ENCODE data around the gene PRKCH. TPM values are rescaled to one million over a fixed set of nuclear protein-coding genes. Genes with fewer than 3 reads are reported as not detected.
A peak's percentile ranks its signal among the peaks of the same experiment; 100 is the strongest.

PRKCH gene
- total RNA-seq, 1 experiment from 2014 or later: 3.5 TPM

DNA sequence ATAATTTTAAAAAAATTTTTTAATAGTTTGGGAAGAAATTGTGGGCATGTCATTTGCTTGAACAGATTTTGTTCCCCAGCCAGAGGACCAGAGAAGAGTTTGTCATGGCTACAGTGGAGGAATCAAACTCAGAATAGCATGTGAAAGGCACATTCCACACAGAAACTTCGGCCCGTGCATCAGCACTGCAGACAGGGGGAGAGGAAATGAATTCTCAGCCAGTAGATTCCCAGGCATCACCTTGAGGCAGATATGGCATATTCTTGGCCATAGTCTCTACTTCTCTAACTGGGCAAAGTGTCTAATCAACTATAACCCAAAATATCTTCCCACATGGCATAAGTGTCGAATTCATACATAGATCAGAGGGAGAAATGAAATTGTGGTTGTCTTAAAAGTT, 153.3 kb downstream of the PRKCH start:
- no peak for DNase-seq (ENCODE audit: low spot score)

DNA sequence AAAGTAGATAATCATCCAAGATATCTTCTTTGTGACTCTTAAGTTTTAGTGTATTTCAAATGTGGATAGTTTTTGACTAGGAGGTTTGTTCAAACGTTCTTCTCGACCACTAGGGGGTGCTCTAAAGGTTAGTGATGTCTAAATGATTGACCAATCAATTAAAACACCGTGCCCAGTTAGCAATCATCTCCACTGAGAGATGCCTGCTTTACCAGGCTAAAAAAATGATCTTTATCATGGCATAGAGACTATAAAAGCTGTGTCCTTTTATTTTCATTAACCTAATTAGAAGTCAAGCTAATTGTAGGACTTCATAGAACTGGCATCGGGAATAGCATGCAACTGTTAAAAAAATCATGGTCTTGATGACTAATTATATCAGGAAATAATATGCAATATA, 153.9 kb downstream of the PRKCH start:
- no peak for DNase-seq (ENCODE audit: low spot score)

DNA sequence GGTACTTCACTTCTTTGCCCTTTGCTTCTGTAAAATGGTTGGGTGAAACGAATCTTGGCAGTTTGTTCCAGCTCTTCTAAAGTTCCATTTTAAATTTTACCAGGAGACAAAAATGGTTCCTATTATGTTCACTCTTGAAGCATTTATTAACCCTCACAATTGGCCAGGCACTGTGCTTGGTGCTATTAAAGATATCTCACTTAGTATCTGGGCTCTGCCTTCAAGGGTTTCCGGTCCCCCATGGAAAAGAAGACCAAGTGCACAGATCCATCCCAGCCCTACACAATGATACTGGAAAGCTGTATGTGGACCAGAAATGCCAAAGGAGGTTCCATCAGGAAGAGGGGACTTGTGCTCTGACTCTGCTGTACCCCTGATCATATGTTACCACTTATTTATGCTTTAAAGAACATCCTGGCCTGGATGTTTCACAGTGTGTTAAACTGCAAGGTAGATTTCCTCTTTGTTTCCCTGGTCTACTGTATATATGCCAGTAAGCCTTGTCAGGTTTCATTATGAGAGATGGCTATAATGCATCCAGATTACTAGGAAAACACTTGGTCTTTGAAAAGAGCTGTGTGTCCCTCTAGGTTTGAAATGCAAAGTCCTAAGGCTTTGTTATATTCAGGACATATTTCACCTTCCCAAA, 154.8 kb downstream of the PRKCH start:
- DNase-seq (ENCODE audit: low spot score): no peak

DNA sequence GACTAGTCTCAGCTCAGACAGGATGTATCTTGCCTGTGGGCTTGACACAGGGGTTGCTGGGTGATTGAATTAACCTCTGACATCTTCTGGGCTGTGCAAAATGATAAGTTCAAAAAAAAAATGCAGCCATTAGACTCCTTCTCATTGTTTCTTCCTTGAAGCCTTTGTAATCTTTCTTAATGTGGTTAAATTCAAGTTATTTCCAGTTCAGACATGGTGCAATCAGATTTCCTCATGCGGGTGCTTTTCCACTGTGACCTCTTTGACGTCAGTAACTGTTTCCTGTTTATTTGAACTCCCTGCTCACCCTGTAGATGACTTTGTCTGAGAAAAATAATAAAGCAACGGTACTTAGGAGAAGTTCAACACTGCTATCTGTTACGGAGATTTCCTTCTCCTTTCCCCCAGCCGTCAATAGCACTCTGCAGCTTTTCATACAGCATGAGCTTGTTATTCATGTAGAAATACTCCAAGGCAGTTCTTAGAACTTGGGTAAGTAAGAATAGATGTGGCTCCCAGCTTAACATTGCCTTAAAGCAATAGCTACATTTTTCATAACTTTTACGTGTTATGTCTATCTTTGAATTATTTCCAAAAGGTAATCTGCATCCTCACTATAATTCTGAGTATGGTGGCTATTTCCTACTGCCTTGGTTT, 155.5 kb downstream of the PRKCH start:
- no peak for DNase-seq (ENCODE audit: low spot score)

DNA sequence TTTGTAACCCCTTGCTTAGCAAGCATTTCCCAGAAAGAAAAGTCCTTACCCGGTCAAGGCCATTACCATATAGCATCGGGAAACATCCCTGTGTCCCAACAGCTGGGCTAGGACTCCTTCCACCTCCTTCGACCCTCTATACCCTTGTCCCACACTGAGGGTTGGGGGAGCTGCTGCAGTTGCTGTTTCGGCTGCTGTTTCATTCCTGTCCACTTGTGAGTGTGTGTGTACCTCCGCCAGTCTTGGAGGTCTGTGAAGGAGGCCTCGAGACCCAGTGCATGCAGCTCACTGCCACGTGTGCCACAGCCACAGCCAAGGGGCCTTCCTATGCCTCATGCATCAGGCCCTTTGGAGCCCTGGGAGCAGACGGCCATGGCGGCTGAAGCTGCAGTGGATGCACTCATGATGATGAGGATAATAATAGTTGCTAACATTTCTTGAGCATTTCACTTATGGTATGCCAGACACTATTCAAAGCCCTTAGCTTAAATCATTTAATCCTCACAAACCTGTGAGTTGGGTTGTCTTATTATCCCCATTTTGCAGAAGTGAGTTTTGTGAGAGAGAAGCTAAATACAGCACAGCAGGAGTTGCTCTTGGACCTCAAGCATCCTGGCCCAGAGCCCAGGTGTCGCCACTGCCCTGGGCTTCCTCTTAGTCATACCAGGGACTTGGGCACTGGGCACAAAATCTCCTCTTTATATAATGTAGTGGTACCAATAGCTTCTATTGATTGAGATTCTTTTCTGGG, 156.5 kb downstream of the PRKCH start:
- DNase-seq (ENCODE audit: low spot score): peak; percentile 56

DNA sequence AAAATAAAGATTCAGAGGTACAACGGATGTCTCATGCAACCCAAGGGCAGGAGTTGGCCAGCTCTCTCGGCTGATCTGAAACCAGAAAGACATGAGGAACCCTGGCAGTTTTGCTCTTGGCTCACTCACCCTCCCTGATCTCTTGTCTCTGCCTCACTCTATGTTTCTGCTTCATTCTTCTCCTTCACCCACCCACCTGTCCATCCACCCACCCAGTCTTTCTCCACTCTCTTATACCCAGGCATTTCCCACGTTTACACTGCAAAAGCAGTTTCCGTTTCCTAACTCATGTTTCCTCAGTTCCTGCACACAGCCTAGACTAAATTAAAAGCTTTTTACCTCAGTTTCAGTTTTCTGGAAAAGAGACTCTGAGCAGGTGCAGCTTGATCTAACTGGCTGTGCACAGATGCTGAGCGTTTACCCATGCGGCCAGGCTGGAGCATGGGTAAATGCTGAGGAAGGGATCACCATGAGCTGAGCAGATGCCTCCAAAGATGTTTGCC, 157.6 kb downstream of the PRKCH start:
- no peak for DNase-seq (ENCODE audit: low spot score)

DNA sequence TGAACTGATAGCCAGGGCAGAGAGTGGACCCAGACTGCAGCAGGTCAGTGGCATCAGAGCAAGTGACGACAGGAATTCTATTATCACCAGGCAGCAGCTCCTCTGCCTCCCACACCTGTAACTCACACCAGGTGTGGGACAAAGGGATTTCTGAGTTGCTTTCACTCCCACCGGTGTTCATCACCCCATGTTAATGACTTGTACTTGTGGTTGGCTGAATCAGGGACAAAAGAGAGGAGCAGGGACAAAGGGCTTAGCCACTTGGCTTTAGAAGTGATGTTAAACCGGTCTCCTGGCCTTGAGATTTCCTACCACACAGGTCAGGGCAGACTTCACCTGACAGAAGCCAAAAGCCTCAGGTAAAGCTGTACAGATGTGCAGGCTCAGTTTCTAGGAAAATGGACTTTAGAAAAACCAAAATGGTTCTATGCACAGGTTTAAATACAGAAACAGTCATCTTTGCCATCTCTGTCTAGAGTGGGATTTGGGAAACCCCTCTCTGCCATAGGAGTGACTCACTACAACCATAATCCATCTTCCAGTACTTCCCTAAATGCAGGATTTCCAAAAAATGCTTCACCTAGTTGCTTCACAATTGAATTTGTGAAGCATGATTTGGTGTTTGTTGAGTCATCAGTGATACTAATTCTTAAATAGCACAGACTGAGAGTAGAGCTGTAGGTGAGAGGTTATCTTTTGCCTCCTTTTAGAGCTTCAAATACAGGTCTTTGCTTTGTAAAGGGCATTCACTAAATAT, 158.5 kb downstream of the PRKCH start:
- peak; percentile 44 for DNase-seq (ENCODE audit: low spot score)

DNA sequence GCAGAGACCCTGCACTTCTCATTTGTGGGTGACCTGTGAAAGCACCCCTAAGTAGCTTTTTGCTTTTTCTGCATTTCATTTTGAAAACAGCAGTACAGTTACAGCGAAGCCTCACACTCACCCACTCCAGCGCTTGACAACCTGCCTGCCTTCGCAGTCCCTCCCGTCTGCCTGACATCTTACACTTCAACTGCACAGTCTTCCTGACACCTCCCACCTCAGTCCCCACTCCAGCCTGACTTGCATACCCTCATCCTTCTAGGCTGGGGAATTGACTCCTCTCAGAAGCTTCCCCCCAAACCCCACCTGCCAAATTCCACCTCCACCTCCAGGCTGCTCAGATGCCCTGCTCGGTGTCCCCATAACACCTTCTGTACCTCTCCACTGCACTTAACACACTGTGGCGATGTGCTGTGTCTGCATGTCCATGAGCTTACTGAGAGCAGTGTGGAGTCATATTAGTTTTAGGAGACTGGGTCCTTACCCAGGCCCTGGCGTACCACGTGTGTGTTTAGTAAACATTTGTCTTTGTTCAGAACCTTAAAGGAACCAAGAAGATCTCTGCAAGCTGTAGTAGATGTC, 159.4 kb downstream of the PRKCH start:
- no peak for DNase-seq (ENCODE audit: low spot score)

DNA sequence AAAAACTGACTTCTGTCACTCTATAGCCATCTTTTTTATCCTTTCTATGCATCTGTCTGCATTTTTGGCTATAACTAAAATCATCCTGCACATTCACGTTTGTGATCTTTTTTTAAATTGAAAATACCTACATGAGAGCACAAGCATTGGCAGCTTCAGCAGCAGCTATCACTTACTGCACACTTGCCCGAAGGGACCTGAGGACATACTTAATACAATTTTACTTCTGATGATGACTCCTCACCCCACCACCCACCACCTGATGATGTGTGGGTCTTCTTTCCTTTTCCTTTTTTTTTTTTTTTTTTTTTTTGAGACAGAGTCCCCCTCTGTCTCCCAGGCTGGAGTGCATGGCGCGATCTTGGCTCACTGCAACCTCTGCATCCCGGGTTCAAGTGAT, 160.3 kb downstream of the PRKCH start:
- no peak for DNase-seq (ENCODE audit: low spot score)

DNA sequence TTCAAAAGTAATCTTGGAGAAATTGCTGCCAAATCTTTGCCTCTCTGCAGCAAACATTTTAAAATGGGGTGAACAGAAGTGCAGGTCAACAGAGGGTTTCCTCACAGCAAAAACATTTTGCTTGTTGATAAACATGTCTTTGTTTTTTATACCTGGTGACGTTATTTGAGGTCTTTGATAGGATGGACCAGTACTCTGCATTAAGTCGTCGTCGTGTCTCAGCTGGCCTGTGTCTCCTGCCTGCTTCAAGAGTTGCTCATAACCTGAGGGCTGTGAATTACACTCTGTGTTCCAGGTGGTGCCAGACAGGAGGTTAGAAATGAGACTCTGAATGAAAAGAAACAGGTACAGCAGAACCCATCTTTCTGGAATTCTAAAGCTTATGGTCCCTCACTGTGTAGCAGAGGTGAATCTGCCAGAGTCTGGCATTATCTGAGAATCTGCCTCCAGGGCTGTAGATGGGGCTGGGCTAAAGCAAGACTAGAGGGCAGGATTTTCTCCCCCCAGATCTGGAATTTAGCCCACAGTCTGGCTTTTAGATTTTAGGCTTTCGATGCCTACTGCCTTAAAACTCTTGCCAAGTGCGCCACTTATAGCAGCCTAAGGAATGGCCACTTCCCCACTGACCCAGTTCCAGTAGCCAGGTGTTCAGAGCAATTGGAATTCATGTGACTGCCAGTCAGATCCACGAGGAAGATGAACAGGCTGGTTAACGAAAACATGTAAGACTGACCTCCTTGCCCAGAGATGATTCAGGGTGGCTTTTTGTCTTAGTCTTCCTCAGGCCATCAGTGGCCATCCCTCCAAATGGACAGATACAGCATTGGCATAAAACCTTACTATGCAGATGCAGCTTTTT, 161.2 kb downstream of the PRKCH start:
- DNase-seq (ENCODE audit: low spot score): no peak

DNA sequence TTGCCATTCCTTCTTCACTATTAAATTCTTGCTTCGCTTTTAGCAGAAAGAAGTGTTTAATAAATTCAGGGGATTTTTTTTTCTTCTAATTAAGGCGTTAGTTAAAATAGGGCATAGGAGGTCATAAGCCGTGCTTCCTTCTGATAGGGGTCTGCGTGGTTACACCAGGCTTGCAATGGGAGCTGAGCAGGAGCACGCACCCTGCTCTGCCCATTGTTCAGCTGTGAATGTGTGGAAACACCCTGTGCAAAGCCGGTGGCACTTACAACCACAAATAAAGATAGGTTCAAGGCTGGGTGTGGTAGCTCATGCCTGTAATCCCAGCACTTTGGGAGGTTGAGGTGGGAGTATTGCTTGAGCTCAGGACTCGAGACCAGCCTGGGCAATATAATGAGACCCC, 162.1 kb downstream of the PRKCH start:
- no peak for DNase-seq (ENCODE audit: low spot score)

DNA sequence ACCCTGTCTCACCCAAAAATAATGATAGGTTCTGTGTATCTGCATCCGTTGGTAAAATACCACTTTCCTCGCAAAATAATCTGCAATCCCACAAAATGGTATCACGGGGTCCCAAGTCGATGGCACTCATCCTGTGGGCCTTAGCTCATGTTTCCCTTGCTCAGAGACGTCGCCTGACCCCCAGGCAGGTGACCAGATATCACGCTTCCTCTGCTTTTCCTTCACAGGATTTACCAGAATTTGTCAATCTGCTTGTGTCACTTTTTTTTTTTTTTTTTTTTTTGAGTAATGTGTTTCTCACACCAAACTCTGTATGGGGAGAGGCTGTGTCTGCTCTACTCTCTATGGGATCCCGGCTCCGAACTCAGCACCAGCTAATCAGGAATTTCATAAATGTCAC, 162.7 kb downstream of the PRKCH start:
- no peak for DNase-seq (ENCODE audit: low spot score)

DNA sequence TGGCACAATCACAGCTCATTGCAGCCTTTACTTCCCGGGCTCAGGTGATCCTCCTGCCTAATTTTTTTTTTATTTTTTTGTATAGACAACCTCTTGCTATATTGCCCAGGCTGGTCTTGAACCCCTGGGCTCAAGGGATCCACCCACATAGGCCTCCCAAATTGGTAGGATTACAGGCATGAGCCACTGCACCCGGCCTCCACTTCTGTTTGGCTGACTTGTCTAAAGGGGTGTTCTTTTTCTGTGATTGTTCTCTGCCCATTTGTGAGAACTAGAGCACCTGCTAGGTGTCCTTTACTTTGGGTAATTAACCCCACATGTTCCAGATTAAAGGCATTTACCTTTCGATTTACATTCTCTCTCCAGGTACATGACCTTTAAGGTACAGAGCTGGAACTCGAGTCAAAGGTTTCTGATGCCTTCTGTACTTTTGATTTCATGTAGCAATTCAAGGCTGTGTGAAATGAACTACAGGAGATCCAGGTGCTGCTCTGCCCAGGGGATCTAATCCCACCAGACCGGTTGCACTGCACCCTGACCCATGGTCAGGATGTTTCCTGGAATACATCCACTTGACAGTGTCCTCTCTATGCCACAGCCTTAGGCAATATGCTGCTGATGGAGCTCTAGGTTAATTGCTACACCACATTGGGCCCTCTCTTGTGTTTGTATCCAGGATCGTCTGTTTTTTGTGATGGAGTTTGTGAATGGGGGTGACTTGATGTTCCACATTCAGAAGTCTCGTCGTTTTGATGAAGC, 163.6 kb downstream of the PRKCH start:
- no peak for DNase-seq (ENCODE audit: low spot score)

DNA sequence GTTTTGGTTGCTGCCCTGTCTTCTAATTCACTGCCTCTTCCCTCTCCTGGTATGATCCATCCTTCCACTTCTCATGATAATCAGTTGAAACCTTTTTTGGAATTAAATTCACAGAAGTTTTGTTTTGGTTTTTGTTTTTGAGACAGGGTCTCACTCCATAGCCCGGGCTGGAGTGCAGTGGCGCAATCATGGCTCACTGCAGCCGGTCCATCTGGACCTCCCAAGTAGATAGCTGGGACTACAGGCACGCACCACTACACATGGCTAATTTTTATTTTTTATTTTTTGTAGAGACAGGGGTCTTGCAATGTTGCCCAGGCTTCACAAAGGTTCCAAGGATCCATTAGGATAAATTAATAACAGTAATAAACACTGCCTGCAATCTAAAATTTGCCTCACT, 164.3 kb downstream of the PRKCH start:
- DNase-seq (ENCODE audit: low spot score): no peak

DNA sequence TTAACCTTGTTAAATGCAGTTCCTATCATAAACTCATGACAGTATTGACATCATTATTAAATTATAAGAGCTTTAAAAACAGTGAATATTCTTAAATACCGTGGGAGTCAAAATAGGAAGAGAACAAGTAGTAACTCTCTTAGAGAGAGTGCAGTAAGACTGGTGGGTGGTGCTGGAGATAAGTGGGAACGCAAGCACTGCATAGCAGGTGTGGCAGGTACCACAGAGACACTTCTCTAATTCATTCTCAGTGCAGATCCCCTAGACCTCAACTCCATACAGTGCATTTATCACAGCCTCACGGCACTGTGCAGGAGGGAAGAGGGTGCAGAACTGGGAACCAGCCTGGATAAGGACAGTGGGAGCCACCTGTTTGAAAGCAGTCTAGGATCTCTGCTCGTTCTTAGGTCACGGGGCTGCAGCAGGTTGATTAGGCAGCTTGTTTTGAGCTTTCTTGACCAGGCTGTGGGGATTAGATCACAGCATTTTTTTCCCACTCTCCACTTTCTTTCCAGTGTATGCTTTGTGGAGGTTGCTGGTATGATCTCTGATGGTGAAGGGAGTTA, 165.6 kb downstream of the PRKCH start:
- no peak for DNase-seq (ENCODE audit: low spot score)

DNA sequence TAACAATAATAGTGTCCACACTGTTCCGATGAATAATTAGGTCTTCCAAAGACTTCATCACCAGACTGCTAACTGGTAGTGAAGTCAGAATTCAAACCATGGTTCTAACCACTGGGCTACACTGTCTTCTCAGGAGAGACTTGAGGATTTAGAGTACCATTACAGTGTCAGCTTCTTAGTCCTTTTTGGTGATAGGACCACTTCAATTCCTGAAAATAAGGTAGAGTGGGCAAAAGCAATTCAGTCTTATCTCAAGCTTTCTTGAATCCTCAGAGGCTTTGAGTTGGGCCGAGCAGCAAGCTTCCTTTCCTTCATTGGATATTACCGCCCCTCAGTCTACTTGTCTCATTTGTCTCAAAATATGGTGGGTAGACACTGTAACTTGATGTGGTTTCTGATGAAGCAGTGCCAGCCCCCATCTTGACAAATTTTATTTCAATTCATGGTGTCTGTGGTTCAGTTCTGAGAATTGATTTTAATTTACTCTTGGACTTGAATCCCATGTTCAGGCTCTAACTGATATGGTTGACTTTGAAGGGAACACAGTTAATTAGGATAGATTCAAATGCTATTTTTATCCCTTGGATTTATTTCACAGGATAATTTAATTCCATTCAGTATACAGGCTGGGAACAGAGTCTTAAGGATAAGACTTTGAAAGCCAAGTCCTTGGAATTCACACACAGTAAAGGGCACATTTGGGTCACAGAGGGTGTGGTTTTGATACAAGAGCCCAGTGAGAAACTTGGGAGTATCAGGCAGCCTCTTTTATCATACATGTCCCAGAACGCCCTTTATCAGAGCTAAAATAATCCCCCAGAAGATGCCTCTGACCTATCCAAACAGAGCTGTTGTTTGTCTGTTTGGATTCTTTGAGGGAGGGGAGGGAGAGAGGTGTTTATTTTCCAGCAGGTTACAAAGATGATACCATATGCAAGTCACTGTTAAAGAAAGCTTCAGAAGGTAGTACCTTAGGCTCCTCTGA, 167.3 kb downstream of the PRKCH start:
- no peak for DNase-seq (ENCODE audit: low spot score)

DNA sequence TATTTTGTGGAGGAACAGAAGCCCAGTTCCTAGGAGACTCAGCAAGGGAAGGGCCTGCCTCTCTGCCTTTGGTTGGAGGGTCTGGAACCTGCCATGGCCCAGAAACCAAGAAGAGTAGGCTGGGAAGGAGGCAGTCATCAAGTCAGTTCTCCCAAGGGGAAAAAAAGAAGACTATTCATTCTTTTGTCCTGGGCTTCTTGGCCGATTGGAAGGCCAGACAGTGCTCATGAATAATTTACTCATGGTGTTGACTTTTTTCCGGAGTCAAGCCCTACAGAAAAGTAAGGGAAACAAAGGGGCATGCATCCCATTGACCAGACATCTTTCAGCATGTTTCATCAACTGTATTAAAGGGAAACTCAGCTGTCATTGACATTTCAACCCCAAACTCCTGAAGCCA, 168.1 kb downstream of the PRKCH start:
- DNase-seq (ENCODE audit: low spot score): no peak

DNA sequence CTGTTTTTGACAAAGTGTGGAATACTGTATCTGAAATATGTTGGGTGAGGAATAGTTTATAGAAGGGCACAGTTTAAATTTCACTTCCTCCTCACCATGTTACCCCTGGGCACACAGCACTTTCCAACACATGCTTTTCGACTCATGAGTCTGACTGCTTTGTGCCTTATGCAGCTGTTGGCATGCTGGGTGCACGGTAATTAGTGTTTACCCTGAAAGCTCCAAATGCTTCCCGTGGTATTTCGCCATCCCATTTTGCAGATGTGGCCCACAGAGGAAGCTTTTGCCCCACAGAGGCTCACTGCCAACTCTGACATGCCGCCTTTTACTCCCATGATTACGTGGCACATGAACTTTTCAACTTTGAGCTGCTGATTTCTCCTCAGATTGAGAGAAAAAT, 168.6 kb downstream of the PRKCH start:
- no peak for DNase-seq (ENCODE audit: low spot score)

DNA sequence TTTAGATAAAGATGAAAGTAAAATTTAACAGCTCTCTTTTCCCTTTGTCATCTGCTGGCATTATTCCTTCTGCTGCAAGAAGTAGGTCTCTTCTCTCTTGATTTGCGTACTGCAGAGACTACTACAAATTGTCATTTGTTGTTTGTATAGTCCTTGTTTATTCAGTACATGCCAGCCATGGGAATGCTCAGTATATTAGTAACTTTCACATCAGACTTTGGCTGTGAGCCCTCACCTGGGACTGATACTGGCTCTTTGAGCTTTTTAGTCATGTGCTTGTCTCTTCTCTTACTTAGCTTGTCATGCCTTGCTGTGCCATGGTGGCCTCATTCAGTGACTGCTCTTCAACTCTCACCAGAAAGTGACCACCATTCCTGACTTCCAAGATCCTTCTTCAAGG, 169.8 kb downstream of the PRKCH start:
- DNase-seq (ENCODE audit: low spot score): no peak

Measured in A172 (cell line).